ENCODE measurements around the gene HCST.

HCST gene

DNA sequence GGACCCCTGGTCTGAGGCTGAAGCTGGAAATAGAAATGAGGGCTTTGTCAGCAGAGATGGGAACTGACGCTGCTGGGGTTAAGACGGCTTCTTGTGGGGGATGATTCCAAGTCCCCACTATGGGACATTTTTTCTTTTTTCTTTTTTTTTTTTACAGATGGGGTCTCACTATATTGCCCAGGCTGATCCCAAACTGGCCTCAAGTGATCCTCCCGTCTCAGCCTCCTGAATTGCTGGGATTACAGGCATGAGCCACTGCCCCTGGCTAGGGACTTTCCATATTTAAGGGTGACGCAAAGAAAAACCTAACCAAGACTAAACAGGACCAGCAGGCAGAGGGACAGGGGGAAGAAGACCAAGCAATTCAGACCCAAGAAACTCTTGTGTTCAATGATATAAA is 43.9 kb downstream of the HCST start:
- Histone ChIP-seq H3K9ac (no peak overlapping the region), H2AFZ (no peak overlapping the region), H3K36me3 (ENCODE audit: control insufficient read depth, insufficient read depth, low read length) (no peaks in the 10 kb centered on the region), H3K9me3 (ENCODE audit: control insufficient read depth, low read length) (no peaks in the 10 kb centered on the region), H3K27me3 (ENCODE audit: control insufficient read depth, insufficient read depth, low read length) (no peaks in the 10 kb centered on the region), H3K79me2 (no peaks in the 10 kb centered on the region), H3K4me2 (ENCODE audit: low read length) (no peak overlapping the region), H3K27ac (no peak overlapping the region), H3K4me3 (ENCODE audit: low read depth, low read length) (no peak overlapping the region), H3K4me1 (peaks cover 8% of the 10 kb centered on the region)
- TF ChIP-seq, protein P1, sequence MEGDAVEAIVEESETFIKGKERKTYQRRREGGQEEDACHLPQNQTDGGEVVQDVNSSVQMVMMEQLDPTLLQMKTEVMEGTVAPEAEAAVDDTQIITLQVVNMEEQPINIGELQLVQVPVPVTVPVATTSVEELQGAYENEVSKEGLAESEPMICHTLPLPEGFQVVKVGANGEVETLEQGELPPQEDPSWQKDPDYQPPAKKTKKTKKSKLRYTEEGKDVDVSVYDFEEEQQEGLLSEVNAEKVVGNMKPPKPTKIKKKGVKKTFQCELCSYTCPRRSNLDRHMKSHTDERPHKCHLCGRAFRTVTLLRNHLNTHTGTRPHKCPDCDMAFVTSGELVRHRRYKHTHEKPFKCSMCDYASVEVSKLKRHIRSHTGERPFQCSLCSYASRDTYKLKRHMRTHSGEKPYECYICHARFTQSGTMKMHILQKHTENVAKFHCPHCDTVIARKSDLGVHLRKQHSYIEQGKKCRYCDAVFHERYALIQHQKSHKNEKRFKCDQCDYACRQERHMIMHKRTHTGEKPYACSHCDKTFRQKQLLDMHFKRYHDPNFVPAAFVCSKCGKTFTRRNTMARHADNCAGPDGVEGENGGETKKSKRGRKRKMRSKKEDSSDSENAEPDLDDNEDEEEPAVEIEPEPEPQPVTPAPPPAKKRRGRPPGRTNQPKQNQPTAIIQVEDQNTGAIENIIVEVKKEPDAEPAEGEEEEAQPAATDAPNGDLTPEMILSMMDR (IDR thresholded peaks at IDR 0.05): no peak

- Histone ChIP-seq H3K27me3 (ENCODE audit: control insufficient read depth, insufficient read depth, low read length) (no peaks in the 10 kb centered on the region), H3K9ac (no peak overlapping the region), H2AFZ (no peak overlapping the region), H3K79me2 (no peaks in the 10 kb centered on the region), H3K9me3 (ENCODE audit: control insufficient read depth, low read length) (no peaks in the 10 kb centered on the region), H3K4me2 (ENCODE audit: low read length) (no peak overlapping the region), H3K27ac (no peak overlapping the region), H3K4me3 (ENCODE audit: low read depth, low read length) (no peak overlapping the region), H3K36me3 (ENCODE audit: control insufficient read depth, insufficient read depth, low read length) (no peaks in the 10 kb centered on the region), H3K4me1 (peaks cover 8% of the 10 kb centered on the region)
- TF ChIP-seq, protein P1 (IDR thresholded peaks at IDR 0.05): no peak
Measured at GRCh38 chr19:35949131-35949530, 46.8 kb downstream of the HCST start.

All from parathyroid adenoma (tissue), 2 donors.